K562 (cell line): ENCODE results near the gene CARD9. TPM values are rescaled to one million over a fixed set of nuclear protein-coding genes. Genes with fewer than 3 reads are reported as not detected.

ENCODE experiments used
- ATAC-seq: fragments of 200-7000 bp; cut with Tn5 transposase; 3 replicates; pipeline ENCODE4 v1.9.1; 2020; ENCODE audit warnings: moderate library complexity
- BruUV-seq: library from RNA; stranded (reverse); fragments of 400-500 nt; replicated peaks from 2 replicates; lab custom pipeline; 2021; lab: Mats Ljungman, UMichigan
- CTCF ChIA-PET: fragments of 300-600 bp; formaldehyde crosslinking; extraction: SDS; loops from one replicate; lab custom pipeline; 2021; ENCODE audit warnings: low intra/inter-chr PET ratio; lab: Yijun Ruan, JAX
- POLR2A ChIA-PET: fragments of 300-600, 350-650 bp; sonication (Branson Sonifier 250); formaldehyde crosslinking; extraction: SDS; loops from one replicate; lab custom pipeline; 2021; ENCODE audit warnings: antibody characterized with exemption, inconsistent platforms; lab: Yijun Ruan, JAX
- DNase-seq, 4 experiments: peaks; one replicate each; pipeline versions ENCODE4 v3.0.0 to v3.0.0-alpha.2; 2011 to 2018; ENCODE audit warnings: low spot score in 3 of 4, mixed read lengths in 3 of 4; ENCODE audit errors: extremely low read depth in 1 of 4
- FAIRE-seq: peaks from 2 replicates; lab custom pipeline; 2011; peaks lifted over from hg19 to GRCh38; lab: Jason Lieb, UNC
- H2AFZ ChIP-seq: 2 replicates; pipeline ENCODE4 v1.6.0; 2011; ENCODE audit warnings: low read depth, low read length, control low read depth, inconsistent platforms
- H3K27ac ChIP-seq: fragments of 200-600 bp; 3 replicates; pipeline ENCODE4 v1.8.0; 2011; ENCODE audit warnings: low read depth, mild to moderate bottlenecking, control low read depth, inconsistent platforms, low read length, moderate library complexity, mixed read lengths; ENCODE audit errors: extremely low read depth
- H3K27me3 ChIP-seq, 2 experiments: fragments of 300-600 bp in 1 of 2; 2 replicates in 1 of 2; 3 replicates in 1 of 2; pipeline versions ENCODE4 v1.6.0 to v1.8.0; 2011; ENCODE audit warnings: inconsistent platforms in 2 of 2, low read length in 2 of 2, mild to moderate bottlenecking in 1 of 2, mixed read lengths in 1 of 2, moderate library complexity in 1 of 2; ENCODE audit not compliant: control insufficient read depth in 2 of 2, insufficient read depth in 2 of 2
- H3K36me3 ChIP-seq: fragments of 300-600 bp; 3 replicates; pipeline ENCODE4 v1.8.0; 2011; ENCODE audit warnings: mild to moderate bottlenecking, low read length, inconsistent platforms; ENCODE audit not compliant: control insufficient read depth, insufficient read depth
- H3K4me1 ChIP-seq, 2 experiments: fragments of 200-600 bp in 1 of 2; replicated peaks in 1 of 2; 2 replicates in 1 of 2; 3 replicates in 1 of 2; pipeline versions ENCODE4 v1.5.1 to v1.8.0; 2011; ENCODE audit warnings: inconsistent platforms in 2 of 2, low read length in 2 of 2, mild to moderate bottlenecking in 1 of 2, mixed read lengths in 1 of 2, moderate library complexity in 1 of 2; ENCODE audit not compliant: control insufficient read depth in 2 of 2, insufficient read depth in 2 of 2
- H3K4me2 ChIP-seq: 2 replicates; pipeline ENCODE4 v1.6.1; 2011; ENCODE audit warnings: low read length, control low read depth, inconsistent platforms, mixed read lengths; ENCODE audit not compliant: insufficient read depth
- H3K4me3 ChIP-seq: fragments of 200-600 bp; sonication (generic), shearing (Covaris generic); 2 replicates; pipeline ENCODE4 v1.5.1; 2016; ENCODE audit warnings: control low read depth, inconsistent platforms
- H3K79me2 ChIP-seq: fragments of 200-600 bp; 3 replicates; pipeline ENCODE4 v1.8.0; 2011; ENCODE audit warnings: low read length, inconsistent platforms; ENCODE audit not compliant: control insufficient read depth, insufficient read depth
- H3K9ac ChIP-seq, 2 experiments: 2 replicates each; pipeline versions ENCODE4 v1.6.0 to v1.6.1; 2011; ENCODE audit warnings: low read depth in 2 of 2, low read length in 2 of 2, control low read depth in 1 of 2, inconsistent platforms in 1 of 2, mild to moderate bottlenecking in 1 of 2, mixed read lengths in 1 of 2; ENCODE audit not compliant: insufficient read depth in 1 of 2
- H3K9me1 ChIP-seq: one replicate; pipeline ENCODE4 v1.6.0; 2011; ENCODE audit warnings: inconsistent platforms, mild to moderate bottlenecking, low read length, moderate library complexity; ENCODE audit not compliant: control insufficient read depth, insufficient read depth
- H3K9me3 ChIP-seq: replicated peaks from 2 replicates; pipeline ENCODE4 v1.5.1; 2011; ENCODE audit warnings: low read depth, low read length, inconsistent platforms; ENCODE audit not compliant: control insufficient read depth, insufficient read depth
- H4K20me1 ChIP-seq: replicated peaks from 2 replicates; pipeline ENCODE4 v1.6.1; 2011; ENCODE audit warnings: low read length, inconsistent platforms, mixed read lengths; ENCODE audit not compliant: control insufficient read depth, insufficient read depth
- IFI16 ChIP-seq: fragments of 250-450 bp; sonication (Bioruptor Pico); IDR thresholded peaks from 2 replicates; pipeline ENCODE4 v2.1.2; 2022; ENCODE audit warnings: mild to moderate bottlenecking, inconsistent platforms
- MAZ ChIP-seq, 2 experiments: fragments of 450-650 bp in 1 of 2; sonication (generic) in 1 of 2; formaldehyde crosslinking; IDR thresholded peaks in 1 of 2; conservative IDR thresholded peaks in 1 of 2; 2 replicates each; pipeline versions ENCODE4 v1.4.0 to v1.5.0; 2020; ENCODE audit warnings: mild to moderate bottlenecking in 1 of 2, missing genetic modification reagents in 1 of 2
- PCBP1 ChIP-seq: fragments of 200-400 bp; formaldehyde crosslinking; IDR thresholded peaks from 2 replicates; pipeline ENCODE4 v1.6.1; 2018; ENCODE audit warnings: mild to moderate bottlenecking, low read depth, low read length; ENCODE audit not compliant: poor library complexity, severe bottlenecking
- PHB ChIP-seq: fragments of 250-450 bp; sonication (Bioruptor Pico); IDR thresholded peaks from 2 replicates; pipeline ENCODE4 v1.5.0; 2021
- POLR2A ChIP-seq: fragments of 450-650 bp; conservative IDR thresholded peaks from 2 replicates; pipeline ENCODE4 v1.6.1; 2016
- RBM22 ChIP-seq: fragments of 200-400 bp; formaldehyde crosslinking; IDR thresholded peaks from 2 replicates; pipeline ENCODE4 v1.6.1; 2018; ENCODE audit warnings: low read length, low read depth; ENCODE audit not compliant: poor library complexity, severe bottlenecking
- SMARCE1 ChIP-seq: fragments of 450-650 bp; IDR thresholded peaks from 2 replicates; pipeline ENCODE4 v1.7.1; 2016; ENCODE audit warnings: mild to moderate bottlenecking
- ZNF354B ChIP-seq: fragments of 250-450 bp; sonication (Bioruptor Pico); IDR thresholded peaks from 2 replicates; pipeline ENCODE4 v1.4.0; 2020
- ZNF431 ChIP-seq: sonication (generic); formaldehyde crosslinking; IDR thresholded peaks from 2 replicates; pipeline ENCODE4 v1.8.0; 2022; ENCODE audit warnings: mild to moderate bottlenecking, missing genetic modification reagents
- ZNF507 ChIP-seq: conservative IDR thresholded peaks from 2 replicates; pipeline ENCODE4 v1.6.1; 2017; ENCODE audit warnings: missing genetic modification characterization, missing compliant biosample characterization
- WGBS: fragments of 100-300 bp; shearing (Covaris generic); methylation state at CpG from one replicate; pipeline ENCODE4 v1.1.6; 2016; ENCODE audit warnings: low coverage, mixed read lengths; ENCODE audit not compliant: insufficient coverage; ENCODE audit errors: missing lambda C conversion rate; 5-methylcytosine and 5-hydroxymethylcytosine counted together
- in situ Hi-C: fragments of 300-500 bp; cut with MboI; formaldehyde crosslinking; loops from 4 replicates; pipeline ENCODE4 v1.15.0; 2018; ENCODE audit warnings: inconsistent platforms, mixed read lengths
- intact Hi-C: fragments of 100-400 bp; cut with micrococcal nuclease; formaldehyde crosslinking; loops from 2 replicates; pipeline ENCODE4 v1.14.2; 2022
- polyA plus RNA-seq, 8 experiments: library from polyadenylated mRNA; depleted of rRNA in 4 of 8; stranded (reverse) in 5 of 8; unstranded in 3 of 8; fragments of >200 nt; fragmentation: Nextera tagmentation in 2 of 8; fragmentation: Illumina TruSeq in 1 of 8; extraction: Ambion mirVana in 2 of 8; extraction: Trizol in 1 of 8; gene quantifications; 2 replicates each; pipeline versions ENCODE4 v1.2.1 to v1.2.3, GENCODE V29; 2011 to 2014; ENCODE audit warnings: inconsistent platforms in 1 of 8, missing spikeins in 1 of 8
- total RNA-seq, 7 experiments: library from RNA; depleted of rRNA in 6 of 7; stranded (reverse); fragments of >200 nt in 6 of 7; fragmentation: Illumina TruSeq in 2 of 7; extraction: Trizol in 2 of 7; gene quantifications; 2 replicates each; pipeline versions ENCODE4 v1.2.1 to v1.2.3, GENCODE V29; 2011 to 2021; ENCODE audit warnings: low replicate concordance in 1 of 7
- TF ChIP-seq, protein P1 (sequence below): fragments of 450-650 bp; formaldehyde crosslinking; IDR thresholded peaks from 2 replicates; pipeline ENCODE4 v1.4.0; 2020; ENCODE audit warnings: mild to moderate bottlenecking, moderate library complexity
- TF ChIP-seq, protein P2 (sequence below): fragments of 450-650 bp; formaldehyde crosslinking; IDR thresholded peaks from 2 replicates; pipeline ENCODE4 v1.4.0; 2022; ENCODE audit warnings: missing genetic modification characterization

Gene CARD9
- total and polyA plus RNA-seq, 9 of the 15 experiments (the other 6 are each of a cell fraction or from before 2014, with no cell fraction given) = 1.7 to 53.0 (median 9.7) TPM

DNA sequence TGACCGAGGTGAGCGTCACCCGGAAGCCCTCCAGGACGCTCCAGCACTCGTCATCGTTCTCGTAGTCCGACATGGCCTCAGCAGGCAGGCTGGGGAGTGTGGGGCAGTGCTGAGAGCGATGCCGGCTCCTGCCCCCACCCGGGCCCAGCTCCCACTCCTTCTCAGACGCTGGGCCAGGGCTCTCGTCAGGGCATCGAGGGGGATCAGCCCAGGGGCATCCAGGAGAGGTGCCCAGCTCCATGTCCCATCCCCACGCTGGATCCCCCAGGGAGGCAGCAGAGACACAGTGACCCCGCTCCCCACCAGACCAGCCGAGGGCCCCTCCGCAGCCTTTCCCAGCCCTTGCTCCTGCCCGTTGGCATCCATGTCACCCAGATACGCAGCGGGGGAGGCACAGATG, 1.5 kb downstream of the CARD9 start:
- no peak for ATAC-seq
- POLR2A ChIA-PET = interaction anchor here (0.7 to 1.9 kb wide), 4 partner anchors 9 to 46 kb away, joined by 3 to 12 read pairs (median 4); partner anchors contain the start of gene DNLZ
- H3K4me3 ChIP-seq = peak overlapping the region; percentile 55

DNA sequence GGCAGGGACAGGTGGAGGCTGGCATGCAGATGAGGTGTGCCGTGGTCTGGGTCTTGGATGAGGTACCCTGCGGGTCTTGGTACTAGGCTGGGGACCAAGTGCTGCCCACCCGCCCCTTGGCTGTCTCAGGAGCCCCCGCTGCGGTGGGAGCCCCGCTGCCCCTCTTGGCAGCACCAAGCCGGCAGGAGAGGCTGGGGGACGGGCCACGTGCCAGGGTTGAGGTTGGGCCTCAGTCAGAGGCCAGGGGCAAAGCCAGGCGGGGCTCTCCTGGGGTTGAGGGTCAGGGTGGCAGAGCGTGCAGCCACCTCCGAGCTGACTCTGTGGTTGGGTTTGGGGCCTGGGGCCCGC, 2.0 kb downstream of the CARD9 start:
- Histone ChIP-seq H3K4me2 (no peak overlapping the region), H3K9ac (peak overlapping the region in 1 of 2 experiments; percentile 93; a peak in 2 of 4 replicates), H3K79me2 (peaks cover 24% of the 10 kb centered on the region), H3K9me3 (no peaks in the 10 kb centered on the region), H3K4me1 (peaks cover 9 to 87% of the 10 kb centered on the region in 2 experiments; a peak in 4 of 5 replicates), H3K36me3 (peaks cover 76% of the 10 kb centered on the region; the same call in 2 of the 3 replicates), H2AFZ (no peak overlapping the region), H4K20me1 (no peaks in the 10 kb centered on the region), H3K27ac (no peak overlapping the region), H3K4me3 (no peak overlapping the region), H3K9me1 (no peaks in the 10 kb centered on the region), H3K27me3 (no peaks in the 10 kb centered on the region)
- ChIA-PET POLR2A (interaction anchor here (1.9 kb wide), 1 partner anchor 9 kb away, joined by 12 read pairs; the partner anchor contains the start of gene DNLZ), CTCF (no interaction called here)
- FAIRE-seq (no peak), ATAC-seq (no peak), DNase-seq (no peak)
- WGBS = 100% methylated on average over 10 of the region's 13 CpGs
- intact Hi-C loops (no loop called here), in situ Hi-C loops (no loop called here)
- no TSS peak for BruUV-seq
- TF ChIP-seq ZNF431 (CRISPR knock-in tag) (no peak), PHB (no peak), PCBP1 (no peak), RBM22 (no peak), POLR2A (no peak), SMARCE1 (no peak), ZNF354B (CRISPR knock-in tag) (no peak), ZNF507 (tag) (no peak), IFI16 (no peak)
- TF ChIP-seq, protein P1, sequence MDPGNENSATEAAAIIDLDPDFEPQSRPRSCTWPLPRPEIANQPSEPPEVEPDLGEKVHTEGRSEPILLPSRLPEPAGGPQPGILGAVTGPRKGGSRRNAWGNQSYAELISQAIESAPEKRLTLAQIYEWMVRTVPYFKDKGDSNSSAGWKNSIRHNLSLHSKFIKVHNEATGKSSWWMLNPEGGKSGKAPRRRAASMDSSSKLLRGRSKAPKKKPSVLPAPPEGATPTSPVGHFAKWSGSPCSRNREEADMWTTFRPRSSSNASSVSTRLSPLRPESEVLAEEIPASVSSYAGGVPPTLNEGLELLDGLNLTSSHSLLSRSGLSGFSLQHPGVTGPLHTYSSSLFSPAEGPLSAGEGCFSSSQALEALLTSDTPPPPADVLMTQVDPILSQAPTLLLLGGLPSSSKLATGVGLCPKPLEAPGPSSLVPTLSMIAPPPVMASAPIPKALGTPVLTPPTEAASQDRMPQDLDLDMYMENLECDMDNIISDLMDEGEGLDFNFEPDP (CRISPR knock-in tag) = no peak

More for the DNA sequence above, 1.5 kb downstream of the CARD9 start:
- Histone ChIP-seq H3K4me1 (peaks cover 9 to 86% of the 10 kb centered on the region in 2 experiments; a peak in 4 of 5 replicates), H3K36me3 (peaks cover 76% of the 10 kb centered on the region; the same call in 2 of the 3 replicates), H3K9ac (peak overlapping the region; percentile 89 to 93), H3K9me1 (no peaks in the 10 kb centered on the region), H3K27me3 (no peaks in the 10 kb centered on the region), H4K20me1 (no peaks in the 10 kb centered on the region), H3K27ac (peak overlapping the region; percentile 79), H3K9me3 (no peaks in the 10 kb centered on the region), H3K4me2 (peak overlapping the region; percentile 95), H3K79me2 (peaks cover 24% of the 10 kb centered on the region), H2AFZ (peak overlapping the region; percentile 79; the same call in 1 of the 2 replicates)
- TF ChIP-seq, protein P2, sequence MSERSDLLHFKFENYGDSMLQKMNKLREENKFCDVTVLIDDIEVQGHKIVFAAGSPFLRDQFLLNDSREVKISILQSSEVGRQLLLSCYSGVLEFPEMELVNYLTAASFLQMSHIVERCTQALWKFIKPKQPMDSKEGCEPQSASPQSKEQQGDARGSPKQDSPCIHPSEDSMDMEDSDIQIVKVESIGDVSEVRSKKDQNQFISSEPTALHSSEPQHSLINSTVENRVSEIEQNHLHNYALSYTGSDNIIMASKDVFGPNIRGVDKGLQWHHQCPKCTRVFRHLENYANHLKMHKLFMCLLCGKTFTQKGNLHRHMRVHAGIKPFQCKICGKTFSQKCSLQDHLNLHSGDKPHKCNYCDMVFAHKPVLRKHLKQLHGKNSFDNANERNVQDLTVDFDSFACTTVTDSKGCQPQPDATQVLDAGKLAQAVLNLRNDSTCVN (CRISPR knock-in tag) = no peak
- TF ChIP-seq MAZ (CRISPR knock-in tag; conservative IDR thresholded peaks at IDR 0.05 in 1 of 2, IDR thresholded peaks at IDR 0.05 in 1 of 2) = no peak
- intact Hi-C loops (no loop called here), in situ Hi-C loops (no loop called here)
- DNase-seq (no peak), FAIRE-seq (no peak)
- WGBS = 82% methylated on average over 8 of the region's 21 CpGs
- no TSS peak for BruUV-seq
- CTCF ChIA-PET = no interaction called here
